HG03442 (cell line): ENCODE results near the gene HIC1.

Source experiments
- ATAC-seq: cut with Tn5 transposase; IDR thresholded peaks from one replicate; pipeline ENCODE4 v1.9.1; 2021; ENCODE audit warnings: mild to moderate bottlenecking, moderate library complexity; ENCODE audit not compliant: unreplicated experiment

HIC1 gene

DNA sequence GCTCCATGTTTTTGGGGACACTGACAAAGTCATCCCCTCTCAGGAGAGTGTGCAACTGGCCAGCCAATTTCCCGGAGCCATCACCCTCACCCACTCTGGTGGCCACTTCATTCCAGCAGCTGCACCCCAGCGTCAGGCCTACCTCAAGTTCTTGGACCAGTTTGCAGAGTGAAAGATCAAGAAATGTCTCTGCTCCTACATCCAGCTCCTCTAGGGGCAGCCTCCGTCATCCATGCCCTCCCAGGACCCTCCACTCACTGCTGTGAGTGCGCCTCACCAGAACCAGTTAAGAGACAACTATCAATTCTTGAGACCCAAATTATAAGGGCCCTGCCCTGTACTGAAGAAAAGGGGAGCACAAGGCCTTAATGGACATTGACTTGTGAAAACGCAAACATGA lies 12.0 kb upstream of the HIC1 start:
- no peak for ATAC-seq

- ATAC-seq, result no peak
Measured at GRCh38 chr17:2043785-2044184, 11.1 kb upstream of the HIC1 start.

DNA sequence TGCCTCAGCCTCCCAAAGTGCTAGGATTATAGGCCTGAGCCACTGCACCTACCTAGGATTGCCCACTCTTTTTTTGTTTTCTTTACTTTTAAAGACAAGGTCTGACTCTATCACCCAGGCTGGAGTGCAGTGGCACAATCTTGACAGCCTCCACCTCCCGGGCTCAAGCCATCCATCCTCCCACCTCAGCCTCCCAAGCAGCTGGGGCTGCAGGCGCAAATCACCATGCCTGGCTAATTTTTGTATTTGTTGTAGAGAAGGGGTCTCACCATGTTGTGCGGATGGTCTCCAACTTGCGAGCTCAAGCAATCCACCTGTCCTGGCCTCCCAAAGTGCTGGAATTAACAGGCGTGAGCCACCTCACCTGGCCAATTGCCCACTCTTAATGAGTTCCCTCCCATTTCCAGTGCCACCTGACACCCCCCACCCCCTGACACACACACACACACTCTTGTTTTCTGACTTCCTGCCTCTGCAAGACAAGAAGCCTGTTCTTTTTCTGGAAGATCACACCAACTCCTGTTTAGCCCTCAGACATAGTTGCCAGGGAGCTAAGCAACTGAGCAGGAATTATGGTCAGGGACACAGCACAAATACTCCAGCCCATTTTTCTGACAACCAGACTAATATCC lies 10.5 kb upstream of the HIC1 start:
- no peak for ATAC-seq

DNA sequence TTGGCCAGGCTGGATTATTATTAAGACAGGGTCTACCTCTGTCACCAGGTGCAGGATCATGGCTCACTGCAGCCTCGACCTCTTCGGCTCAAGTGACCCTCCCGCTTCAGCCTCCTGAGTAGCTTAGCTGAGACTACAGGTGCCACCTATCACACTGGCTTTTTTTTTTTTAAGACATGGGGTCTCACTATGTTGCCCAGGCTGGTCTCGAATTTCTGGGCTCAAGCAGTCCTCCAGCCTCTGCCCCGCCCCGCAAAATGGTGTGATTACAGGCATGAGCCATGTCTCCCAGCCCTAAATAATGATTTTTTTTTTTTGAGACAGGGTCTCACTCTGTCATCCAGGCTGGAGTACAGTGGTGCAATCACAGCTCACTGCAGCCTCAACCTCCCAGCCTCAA lies 7.3 kb upstream of the HIC1 start:
- no peak for ATAC-seq

GRCh38 chr17:2048805-2049204 lies 6.1 kb upstream of the HIC1 start:
- no peak for ATAC-seq

- ATAC-seq, result peak; percentile 46
Measured at GRCh38 chr17:2049333-2050299, 5.3 kb upstream of the HIC1 start.

DNA sequence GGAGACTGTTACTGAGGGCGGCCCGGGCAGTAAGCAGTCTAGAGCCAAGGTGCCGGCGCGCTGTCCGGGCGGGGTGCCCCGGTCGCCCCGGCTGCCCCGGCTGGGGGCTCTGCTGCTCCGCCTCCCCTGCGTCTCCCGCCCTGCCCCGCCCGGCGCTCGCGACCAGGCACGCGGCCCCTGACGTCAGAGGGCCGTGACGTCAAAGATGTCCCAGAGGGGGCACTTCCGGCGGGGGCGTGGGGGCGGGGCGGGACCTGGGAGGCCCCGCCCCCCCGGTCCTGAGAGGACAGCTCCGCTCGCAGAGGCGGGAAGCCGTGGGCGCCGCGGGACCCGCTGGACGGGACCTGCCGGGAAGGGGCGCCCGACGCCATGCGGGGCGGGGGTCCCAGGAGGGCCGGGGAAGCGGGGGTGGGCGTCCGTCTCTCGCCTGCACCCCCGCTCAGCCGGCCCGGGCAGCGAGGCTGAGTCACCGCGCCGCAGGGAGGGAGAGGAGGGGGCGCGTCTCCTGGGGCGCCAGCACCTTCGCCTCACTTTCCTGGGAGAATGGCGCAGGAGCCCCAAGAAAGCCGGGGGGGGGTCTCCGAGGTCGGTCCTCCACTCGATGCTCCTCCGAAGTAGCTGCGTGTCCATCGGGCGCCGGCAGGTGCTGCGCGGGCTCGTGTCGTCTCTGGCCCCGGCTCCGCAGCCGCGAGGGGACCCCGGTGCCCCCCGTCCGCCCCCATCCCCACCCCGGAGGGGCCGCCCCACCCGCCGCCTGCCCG lies 4.4 kb upstream of the HIC1 start:
- peak; percentile 19 for ATAC-seq

DNA sequence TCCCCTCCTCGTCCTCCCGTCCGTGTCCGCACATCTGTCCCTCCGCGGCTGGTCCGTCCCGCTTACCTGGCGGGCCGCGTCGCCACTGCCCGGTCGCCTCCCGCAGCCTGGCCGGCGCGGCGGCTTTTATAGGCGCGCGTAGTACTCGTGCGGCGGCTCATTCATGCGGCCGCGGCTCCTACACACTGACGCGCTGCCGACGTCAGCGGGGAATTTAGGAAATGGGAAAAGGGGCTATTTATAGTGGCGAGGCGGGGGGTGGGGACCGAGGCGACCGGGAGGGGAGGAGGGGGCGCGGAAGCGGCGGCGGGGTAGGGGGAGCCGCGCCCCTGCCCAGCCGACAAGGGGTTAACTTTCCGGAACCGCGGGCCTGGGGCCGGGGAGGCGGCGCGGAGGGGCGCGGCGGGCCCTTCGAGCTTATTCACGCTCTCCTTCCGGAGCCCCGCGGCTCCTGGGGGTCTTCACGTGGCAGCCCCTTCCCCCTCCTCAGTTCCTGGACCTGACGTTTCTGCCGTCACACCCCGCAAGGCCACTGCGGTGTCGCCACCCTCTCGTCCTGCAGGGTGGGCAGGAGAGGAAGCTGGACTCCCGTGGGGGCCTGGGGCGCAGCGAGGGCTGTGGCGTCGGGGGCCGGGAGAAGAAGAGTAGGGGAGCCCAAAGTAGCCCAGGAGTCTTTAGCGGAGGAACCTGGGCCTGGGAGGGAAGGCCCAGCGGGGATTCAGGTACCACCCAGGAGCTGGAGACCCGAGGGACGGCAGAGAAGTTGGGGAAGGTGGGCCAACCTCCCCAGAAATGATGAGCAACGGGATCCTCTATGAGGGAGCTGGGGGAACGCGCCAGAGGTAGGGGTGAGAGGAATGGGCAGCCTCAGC lies 3.6 kb upstream of the HIC1 start:
- no peak for ATAC-seq

DNA sequence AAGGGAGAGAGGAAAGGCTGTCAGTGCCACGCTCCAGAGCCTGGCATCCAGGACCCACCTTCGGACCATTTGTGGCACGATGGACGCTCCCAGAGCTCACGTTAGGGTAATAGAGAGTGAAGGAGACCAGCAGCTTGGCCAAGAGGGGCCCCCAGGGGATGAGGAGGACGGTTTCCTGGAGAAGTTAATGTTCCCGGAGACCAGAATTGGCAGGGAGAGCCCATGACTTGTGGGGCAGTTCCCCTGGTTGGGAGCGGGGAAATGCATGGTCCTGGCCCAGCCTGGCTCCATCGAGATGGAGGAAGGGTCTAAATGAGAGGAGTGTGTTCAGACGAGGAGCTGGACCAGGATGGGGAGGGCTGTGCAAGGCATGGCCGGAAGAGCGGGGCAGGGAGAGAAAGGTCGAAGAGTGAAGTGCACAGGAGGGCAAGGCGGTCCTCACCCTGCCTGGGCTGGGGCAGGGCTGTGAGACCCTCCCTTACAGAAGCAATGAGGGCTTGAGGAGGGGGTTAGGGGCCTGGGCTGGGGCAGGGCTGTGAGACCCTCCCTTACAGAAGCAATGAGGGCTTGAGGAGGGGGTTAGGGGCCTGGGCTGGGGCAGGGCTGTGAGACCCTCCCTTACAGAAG lies 2.9 kb upstream of the HIC1 start:
- ATAC-seq, result no peak

GRCh38 chr17:2053380-2054261 lies 1.3 kb upstream of the HIC1 start:
- no peak for ATAC-seq

DNA sequence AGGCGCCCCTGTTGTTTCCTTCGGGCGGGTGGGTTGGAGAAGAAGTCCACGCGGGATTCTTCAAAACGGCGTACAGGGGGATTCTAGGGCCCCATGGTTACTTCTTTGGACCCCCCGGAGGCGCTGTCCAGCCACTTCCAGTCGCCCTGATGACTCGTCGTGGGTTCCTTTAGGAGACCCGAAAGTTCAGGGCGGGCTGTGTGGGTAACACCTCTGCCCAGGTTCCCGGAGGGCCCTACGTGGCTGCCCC lies 716 bp upstream of the HIC1 start:
- no peak for ATAC-seq

DNA sequence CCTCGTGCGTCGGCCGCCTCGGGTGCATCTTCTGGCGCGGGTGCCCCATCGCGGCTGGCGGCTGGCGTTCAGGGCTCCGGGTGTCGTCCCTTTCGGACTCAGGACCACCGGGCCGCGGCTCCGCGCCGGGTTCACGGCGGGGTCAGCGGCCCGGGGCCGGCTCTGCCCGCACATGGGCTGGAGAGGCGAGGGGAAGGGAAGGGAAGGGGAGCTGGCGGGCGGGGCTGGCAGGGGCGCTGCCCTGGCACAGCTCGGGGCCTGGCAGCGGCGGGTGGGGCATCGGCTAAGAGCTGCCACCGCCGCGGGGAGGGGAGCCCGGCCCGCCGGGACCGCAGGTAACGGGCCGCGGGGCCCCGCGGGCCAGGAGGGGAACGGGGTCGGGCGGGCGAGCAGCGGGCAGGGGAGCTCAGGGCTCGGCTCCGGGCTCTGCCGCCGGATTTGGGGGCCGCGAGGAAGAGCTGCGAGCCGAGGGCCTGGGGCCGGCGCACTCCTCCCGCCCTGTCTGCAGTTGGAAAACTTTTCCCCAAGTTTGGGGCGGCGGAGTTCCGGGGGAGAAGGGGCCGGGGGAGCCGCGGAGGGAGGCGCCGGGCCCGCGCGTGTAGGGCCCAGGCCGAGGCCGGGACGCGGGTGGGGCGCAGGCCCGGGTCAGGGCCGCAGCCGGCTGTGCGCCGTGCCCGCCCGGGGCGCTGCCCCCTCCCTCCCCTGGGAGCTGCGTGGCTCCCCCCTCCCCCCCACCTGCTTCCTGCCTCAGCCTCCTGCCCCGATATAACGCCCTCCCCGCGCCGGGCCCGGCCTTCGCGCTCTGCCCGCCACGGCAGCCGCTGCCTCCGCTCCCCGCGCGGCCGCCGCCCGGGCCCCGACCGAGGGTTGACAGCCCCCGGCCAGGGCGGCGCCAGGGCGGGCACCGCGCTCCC lies 646 bp downstream of the HIC1 start:
- no peak for ATAC-seq

GRCh38 chr17:2056206-2057174 lies 1.6 kb downstream of the HIC1 start:
- no peak for ATAC-seq

DNA sequence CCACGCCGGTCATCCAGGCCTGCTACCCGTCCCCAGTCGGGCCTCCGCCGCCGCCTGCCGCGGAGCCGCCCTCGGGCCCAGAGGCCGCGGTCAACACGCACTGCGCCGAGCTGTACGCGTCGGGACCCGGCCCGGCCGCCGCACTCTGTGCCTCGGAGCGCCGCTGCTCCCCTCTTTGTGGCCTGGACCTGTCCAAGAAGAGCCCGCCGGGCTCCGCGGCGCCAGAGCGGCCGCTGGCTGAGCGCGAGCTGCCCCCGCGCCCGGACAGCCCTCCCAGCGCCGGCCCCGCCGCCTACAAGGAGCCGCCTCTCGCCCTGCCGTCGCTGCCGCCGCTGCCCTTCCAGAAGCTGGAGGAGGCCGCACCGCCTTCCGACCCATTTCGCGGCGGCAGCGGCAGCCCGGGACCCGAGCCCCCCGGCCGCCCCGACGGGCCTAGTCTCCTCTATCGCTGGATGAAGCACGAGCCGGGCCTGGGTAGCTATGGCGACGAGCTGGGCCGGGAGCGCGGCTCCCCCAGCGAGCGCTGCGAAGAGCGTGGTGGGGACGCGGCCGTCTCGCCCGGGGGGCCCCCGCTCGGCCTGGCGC lies 2.4 kb downstream of the HIC1 start:
- ATAC-seq, result no peak

GRCh38 chr17:2057760-2058585 lies 3.1 kb downstream of the HIC1 start:
- ATAC-seq, result no peak
